ENCODE measurements around the gene RXRA.

Gene RXRA

GRCh38 chr9:134356496-134357470 lies 30.5 kb downstream of the RXRA start:
- DNase-seq: no peak

GRCh38 chr9:134357631-134358025 lies 31.4 kb downstream of the RXRA start:
- DNase-seq: no peak

- DNase-seq: no peak
These were observed 31.9 kb downstream of the RXRA start for GRCh38 chr9:134358026-134358661.

- DNase-seq: no peak
These were observed 32.5 kb downstream of the RXRA start for GRCh38 chr9:134358662-134359319.

GRCh38 chr9:134359493-134360179 lies 33.4 kb downstream of the RXRA start:
- no peak for DNase-seq

- DNase-seq: no peak
These were observed 34.0 kb downstream of the RXRA start for GRCh38 chr9:134360180-134360759.

GRCh38 chr9:134360897-134361296 lies 34.6 kb downstream of the RXRA start:
- no peak for DNase-seq

- no peak for DNase-seq
These were observed 35.2 kb downstream of the RXRA start for GRCh38 chr9:134361426-134361825.

- no peak for DNase-seq
These were observed 35.7 kb downstream of the RXRA start for GRCh38 chr9:134361843-134362414.

- no peak for DNase-seq
These were observed 37.2 kb downstream of the RXRA start for GRCh38 chr9:134363450-134363849.

GRCh38 chr9:134364391-134365114 lies 38.3 kb downstream of the RXRA start:
- DNase-seq: no peak

GRCh38 chr9:134365115-134365596 lies 38.9 kb downstream of the RXRA start:
- DNase-seq: no peak

GRCh38 chr9:134365791-134366222 lies 39.6 kb downstream of the RXRA start:
- peak; percentile 90 for DNase-seq

- peak; percentile 93 for DNase-seq
These were observed 40.2 kb downstream of the RXRA start for GRCh38 chr9:134366223-134367031.

- DNase-seq: no peak
These were observed 40.8 kb downstream of the RXRA start for GRCh38 chr9:134367061-134367460.

- no peak for DNase-seq
These were observed 41.7 kb downstream of the RXRA start for GRCh38 chr9:134367791-134368490.

- no peak for DNase-seq
These were observed 42.3 kb downstream of the RXRA start for GRCh38 chr9:134368571-134368970.

GRCh38 chr9:134369416-134370212 lies 43.4 kb downstream of the RXRA start:
- no peak for DNase-seq

- DNase-seq: no peak
These were observed 43.9 kb downstream of the RXRA start for GRCh38 chr9:134370213-134370492.
